Measurements from ENCODE around the gene PIK3C2A.

DNA sequence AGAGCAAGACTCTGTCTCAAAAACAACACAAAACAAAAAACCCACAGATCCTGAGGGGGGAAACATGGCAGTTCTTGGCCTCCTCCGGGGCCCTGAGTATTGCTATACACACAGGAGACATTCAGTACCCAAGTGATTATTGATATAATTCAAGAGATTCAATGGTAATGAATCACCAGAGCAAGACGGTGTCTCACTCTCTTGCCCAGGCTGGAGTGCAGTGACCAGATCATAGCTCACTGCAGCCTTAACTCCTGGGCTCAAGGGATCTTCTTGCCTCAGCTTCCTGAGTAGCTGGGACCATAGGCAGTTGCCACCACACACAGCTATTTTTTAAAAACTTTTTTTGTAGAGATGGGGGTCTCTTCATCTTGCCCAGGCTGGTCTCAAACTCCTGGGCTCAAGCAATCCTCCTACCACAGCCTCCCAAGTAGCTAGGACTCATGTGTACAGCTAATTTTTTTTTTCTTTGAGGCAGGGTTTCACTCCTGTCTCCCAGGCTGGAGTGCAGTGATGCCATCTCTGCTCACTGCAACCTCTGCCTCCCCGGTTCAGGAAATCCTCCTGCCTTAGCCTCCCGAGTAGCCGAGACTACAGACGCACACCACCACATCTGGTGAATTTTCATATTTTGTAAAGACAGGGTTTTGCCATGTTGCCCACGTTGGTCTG is 21.8 kb upstream of the PIK3C2A start:
- TF ChIP-seq CTCF (IDR thresholded peaks at IDR 0.05; ENCODE audit: insufficient read depth, low read length, poor library complexity, severe bottlenecking) (no peak), EZH2phosphoT487 (conservative IDR thresholded peaks at IDR 0.05; ENCODE audit: low read length) (no peak)
